GM18867 (cell line): Measurements from ENCODE around the gene FMO4.
"Not testable (repeated sequence)": the region's sequence is repeated elsewhere in the genome, so short reads cannot be mapped to it uniquely, and the experiment has no call there.

Experiments used
- ATAC-seq: cut with Tn5 transposase; IDR thresholded peaks from one replicate; pipeline ENCODE4 v1.9.1; 2021; ENCODE audit warnings: mild to moderate bottlenecking, moderate library complexity; ENCODE audit not compliant: unreplicated experiment

FMO4 gene, protein sequence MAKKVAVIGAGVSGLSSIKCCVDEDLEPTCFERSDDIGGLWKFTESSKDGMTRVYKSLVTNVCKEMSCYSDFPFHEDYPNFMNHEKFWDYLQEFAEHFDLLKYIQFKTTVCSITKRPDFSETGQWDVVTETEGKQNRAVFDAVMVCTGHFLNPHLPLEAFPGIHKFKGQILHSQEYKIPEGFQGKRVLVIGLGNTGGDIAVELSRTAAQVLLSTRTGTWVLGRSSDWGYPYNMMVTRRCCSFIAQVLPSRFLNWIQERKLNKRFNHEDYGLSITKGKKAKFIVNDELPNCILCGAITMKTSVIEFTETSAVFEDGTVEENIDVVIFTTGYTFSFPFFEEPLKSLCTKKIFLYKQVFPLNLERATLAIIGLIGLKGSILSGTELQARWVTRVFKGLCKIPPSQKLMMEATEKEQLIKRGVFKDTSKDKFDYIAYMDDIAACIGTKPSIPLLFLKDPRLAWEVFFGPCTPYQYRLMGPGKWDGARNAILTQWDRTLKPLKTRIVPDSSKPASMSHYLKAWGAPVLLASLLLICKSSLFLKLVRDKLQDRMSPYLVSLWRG

DNA sequence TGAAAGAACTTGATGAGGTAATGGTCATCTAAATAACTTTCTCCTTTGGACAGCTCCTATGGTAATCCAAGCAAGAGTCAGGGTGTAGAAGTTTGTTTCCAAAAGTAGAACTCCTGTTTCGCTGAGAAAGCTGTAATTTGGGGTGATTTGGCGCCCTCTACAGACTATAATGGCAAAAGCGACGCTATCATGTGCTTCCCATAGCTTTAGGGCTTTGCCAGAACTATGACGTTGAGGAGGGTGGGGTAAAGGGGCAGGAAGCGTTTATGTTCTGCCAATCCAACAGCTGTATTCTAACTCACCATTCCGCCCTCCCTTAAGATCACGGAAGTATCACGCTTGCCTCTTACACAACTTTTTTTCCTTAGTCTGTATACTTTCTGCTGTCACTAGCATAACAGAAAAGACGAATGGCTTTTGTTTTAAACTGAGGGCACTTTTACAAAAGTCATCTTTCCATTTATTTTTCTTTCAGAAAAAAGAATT is at the start of gene FMO4:
FMO4 (plus strand) TSS at position 349 of the 486 bp plus-strand sequence. CDS start 5,643 bp downstream, outside the sequence.
- ATAC-seq = peak; percentile 100

DNA sequence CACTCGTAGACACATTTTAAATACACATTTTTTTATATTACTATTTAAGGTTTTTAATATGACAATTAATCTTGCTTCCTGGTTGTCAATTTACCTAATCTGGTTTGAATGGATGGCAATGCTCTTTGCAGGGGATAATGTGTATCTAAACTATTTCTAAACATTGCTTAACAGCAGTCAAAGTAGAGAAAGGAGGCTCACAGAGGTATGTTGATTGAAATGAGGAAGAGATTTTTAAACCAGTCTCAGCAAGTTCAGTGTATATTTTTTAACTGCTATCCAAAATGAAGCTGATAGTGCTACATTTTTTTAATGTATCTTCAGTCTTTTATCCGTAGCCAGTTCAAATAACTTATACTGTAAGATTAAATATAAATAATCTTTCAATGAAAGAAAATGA is 48.3 kb upstream of the FMO4 start:
- ATAC-seq = no peak

DNA sequence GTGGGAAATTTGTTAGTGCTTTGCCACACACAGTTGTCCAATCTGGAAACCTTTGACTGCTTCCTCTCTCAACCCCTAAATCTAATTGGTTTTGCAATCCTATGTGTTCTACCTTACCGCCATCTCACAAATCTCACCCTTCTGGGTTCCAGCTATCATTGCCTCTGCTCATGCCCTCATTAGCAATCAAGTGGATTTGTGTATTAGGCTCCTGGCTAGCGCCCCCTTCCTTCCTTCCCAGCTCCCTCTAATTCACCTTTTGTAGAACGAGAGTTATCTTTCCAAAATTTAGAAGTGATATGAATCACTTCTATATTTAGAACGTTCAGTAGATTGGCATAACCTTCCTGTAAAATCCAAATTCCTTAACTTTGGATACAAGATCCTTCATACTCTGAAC is 47.1 kb upstream of the FMO4 start:
- ATAC-seq = no peak

DNA sequence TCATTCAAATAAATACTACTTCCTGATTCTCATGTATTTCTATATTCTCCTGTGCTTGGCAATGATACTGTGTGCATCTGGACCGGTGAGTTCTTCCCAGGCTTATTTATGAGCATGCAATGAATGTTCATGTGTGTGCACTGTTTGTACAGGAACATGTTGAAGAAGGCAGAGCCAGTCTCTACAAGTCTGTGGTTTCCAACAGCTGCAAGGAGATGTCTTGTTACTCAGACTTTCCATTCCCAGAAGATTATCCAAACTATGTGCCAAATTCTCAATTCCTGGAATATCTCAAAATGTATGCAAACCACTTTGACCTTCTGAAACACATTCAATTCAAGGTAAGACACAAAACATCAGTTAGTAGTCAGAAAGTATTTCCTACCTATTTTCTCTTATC is 46.6 kb upstream of the FMO4 start:
- ATAC-seq = no peak

DNA sequence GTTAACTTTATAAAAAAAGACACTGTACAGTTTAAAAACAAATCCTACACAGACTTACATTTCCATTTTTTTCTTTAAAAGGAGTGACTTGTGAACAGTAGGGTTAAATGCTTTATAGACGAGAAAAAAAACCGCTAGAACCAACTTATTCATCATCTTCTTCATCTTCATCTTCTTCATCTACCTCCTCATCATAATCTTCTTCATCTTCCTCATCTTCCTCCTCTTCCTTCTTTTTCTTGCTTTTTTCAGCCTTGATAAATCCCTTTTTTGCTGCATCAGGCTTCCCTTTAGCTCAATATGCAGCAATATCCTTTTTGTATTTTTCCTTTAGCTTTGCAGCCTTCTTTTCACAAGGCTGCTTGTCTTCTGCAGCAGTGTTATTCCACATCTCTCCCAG is 43.2 kb upstream of the FMO4 start:
- no peak for ATAC-seq

DNA sequence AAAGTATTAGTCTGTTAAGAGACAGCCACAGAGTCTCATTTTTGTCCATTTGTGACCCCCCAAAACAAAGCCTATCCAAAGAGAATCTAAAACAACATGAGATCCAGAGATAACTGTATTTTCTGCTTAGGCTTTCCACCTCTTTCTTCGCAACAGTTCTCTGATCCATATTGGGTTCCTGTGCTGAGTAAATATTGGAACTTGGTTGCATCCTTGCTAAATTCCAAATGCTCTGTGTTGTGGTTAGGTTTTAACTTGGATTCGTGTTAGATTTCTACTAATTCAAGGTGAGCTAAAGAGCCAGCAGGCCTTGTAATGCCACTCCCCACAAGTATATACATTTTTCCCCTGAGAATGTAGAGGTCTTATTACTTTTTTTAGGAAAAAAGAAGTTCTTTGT is 36.4 kb upstream of the FMO4 start:
- no peak for ATAC-seq

DNA sequence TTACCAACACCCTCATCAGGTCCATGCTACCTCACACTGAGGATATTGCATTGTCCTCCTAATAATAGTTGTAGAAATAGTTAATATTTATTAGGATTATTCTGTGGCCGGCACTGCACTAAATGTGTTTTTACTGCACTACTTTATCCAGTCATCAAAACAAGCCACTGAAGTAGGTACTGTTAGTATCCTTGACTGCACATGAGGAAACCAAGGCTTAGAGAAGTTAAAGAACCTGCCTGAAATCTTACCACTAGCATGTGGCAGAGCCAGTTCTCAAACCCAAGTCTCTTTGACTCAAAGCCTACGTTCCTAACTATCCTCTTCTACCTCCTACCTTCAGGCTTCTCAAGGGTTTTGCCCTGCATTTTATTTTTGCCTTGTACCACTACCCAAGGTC is 34.7 kb upstream of the FMO4 start:
- ATAC-seq = no peak

DNA sequence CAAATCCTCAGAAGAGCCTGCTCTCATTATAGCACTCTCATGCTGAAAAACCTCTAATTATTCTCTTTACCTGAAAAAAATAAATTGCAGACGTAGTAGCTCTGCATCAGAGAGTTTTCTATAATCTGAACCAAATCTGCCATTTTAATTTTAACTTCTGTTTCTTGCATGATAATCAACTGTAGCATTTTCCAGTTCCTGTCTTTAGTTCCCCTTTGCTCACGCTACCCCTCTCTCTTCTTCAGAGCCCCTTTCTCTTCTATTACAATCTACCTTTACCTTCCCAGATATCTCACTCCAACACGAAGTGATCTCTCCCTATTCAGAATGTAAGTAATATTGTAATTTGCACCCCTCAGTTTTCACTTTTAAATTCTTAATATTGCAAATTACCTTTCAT is 34.3 kb upstream of the FMO4 start:
- no peak for ATAC-seq

DNA sequence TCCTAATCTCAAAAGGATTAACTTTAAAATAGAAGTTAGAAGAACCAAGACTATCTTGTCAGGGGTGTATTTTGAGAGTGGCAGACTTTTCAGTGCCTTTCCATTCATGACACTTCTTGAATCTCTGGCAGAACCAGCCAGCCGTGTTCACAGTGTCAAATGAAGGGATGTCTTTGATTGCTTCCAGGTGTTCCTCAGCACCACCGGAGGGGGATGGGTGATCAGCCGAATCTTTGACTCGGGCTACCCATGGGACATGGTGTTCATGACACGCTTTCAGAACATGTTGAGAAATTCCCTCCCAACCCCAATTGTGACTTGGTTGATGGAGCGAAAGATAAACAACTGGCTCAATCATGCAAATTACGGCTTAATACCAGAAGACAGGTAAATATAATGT is 33.4 kb upstream of the FMO4 start:
- ATAC-seq = no peak

DNA sequence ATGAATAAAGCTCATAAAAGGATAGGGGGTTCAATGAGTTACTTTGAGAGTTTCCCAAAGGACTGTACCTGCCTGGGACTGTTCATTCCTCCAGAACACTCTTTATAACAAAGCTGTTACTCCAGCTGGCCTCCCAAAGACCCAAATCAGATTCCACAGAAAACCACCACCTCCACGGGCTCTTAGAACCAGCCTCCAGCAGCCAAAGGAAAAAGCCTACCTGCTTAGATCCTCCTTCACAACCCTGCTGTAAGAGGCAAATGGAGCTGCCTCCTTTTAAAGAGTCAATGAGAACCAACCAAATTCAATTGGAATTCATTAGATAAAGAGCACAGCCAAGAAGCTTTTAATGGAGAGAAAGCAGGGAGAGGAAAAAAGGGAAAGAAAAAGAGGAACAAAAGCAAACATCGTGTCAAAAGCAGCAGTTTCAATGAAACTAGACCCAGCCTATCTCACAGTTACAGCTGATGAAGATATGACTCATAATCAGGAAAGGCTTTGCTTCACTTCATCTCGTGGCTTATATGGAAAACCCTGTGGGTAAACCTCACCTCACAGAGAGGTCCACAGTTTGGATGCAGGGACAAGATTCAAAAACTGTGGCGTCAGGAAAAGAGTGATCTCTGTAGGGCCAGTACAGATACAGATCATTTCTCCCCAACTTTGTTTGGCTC is 27.8 kb upstream of the FMO4 start:
- peak; percentile 77 for ATAC-seq

DNA sequence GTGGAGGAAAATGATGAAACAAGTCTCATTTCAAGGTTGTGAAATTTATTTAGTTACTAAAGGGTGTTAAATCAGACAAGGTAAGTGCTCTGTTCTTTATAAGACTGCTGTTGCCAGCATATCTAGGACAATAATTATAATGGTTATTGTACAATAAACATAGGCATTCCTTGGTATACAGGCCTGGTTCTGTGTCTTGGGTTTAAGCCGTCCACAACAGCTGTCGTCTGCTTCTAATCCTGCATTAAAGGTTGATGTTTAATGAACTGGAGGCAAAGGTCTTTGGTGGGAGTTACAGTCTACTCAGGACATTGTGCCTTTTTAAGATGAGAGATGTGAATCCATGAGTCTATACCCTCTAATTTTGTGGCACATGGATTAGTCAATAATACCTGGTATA is 23.4 kb upstream of the FMO4 start:
- no peak for ATAC-seq

DNA sequence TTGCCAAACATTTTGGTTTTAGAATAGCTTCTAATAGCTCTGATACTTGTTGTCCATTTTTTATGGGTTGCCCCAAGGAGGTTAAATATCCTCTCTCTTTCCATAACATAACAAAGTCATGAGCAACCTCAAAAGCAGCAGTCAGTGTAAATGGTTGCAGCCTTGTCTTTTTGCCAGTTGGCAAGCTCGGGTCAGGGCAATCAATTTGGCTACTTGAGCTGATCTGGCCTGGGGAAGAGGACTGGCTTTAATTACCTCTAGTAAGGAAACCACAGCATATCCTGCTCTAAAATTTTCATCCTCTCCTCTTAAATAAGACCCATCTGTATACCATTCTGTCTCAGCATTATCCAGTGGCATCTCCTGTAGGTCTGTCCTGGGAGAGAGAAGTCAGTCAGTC is 21.2 kb upstream of the FMO4 start:
- no peak for ATAC-seq

DNA sequence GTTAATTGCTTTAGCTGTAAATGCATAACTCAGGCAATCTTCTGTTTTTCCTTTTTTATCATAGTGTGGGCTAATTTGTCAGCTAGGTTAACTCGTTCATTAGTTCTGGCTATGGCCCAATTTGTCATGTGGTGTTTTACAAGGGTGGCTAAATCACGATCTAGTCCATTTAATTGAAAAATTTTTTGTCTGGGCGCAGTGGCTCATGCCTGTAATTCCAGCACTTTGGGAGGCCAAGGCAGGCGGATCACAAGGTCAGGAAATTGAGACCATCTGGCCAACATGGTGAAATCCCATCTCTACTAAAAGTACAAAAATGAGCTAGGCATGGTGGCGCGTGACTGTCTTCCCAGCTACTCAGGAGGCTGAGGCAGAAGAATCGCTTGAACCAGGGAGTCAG is 18.6 kb upstream of the FMO4 start:
- ATAC-seq = not testable (repeated sequence)

DNA sequence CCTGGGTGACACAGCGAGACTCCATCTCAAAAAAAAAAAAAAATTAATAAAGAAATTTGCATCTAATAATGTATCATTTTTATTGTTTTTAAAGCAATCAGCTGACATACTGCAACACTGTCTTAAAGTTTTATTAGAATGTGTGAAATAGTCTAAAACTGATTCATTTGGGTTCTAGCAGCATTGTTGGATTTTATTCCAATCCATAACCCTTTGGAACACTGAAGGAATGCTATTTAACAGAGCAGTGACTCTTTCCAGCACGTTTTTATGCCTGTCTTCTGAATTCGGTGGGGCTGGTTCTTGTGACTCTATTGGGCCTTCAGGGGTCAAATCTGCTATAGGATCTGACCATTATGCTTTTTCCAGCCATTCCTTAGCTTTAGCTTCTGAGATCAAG is 18.2 kb upstream of the FMO4 start:
- no peak for ATAC-seq

DNA sequence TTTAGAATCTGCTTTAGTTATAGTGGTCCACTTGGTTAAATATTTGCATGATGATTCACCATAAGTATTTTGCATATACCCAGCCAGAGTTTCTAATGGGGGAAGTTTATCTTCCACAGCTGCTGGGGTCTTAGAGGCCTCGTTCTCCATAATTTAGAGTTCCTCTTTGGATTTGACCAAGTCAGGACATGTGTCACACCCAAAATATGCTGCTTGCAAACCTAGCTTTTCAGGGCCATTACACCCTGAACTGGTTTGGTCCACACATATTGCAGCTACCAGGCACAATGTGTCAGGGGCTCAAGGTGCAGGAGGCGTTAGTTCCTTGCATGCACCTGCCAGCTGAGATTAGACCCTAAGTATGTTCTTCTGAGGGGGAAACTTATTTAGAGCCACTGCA is 17.1 kb upstream of the FMO4 start:
- no peak for ATAC-seq

DNA sequence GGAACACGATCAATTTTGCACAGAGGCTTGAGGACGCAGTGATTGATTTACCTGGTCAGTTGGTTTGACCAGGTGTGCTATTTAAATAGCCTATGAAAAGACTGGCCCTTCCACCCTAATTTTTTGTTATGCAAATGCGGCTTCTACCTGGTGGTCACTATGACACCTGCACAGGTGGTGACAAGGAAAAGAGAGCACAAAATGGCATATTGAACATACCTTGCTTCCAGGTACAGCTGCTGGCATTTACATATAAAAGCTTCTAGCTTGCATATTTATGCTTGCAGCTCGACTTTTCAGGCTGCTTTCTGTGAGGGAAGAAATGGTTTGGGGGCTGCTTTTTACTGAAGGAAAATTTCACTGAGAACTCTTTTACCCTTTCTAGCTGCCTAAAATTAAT is 15.3 kb upstream of the FMO4 start:
- no peak for ATAC-seq

DNA sequence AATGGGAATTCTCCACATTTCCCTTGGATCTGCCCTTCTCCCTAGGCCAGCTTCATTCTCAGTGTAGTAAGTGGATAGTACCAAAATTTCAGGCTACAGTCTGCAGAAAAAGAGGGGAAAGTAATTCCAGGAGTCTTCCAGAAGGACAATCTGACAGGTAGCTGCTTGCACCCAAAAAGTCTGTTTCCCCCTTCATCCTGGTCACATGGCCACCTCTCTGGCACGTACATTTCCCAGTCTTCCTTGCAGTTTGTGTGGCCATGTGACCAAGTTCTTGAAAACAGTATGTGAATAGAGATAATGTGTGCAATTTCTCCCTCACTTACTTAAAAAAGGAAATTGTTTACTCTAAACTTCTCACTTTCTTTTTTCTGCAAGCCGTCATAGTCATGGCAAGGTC is 14.6 kb upstream of the FMO4 start:
- no peak for ATAC-seq

DNA sequence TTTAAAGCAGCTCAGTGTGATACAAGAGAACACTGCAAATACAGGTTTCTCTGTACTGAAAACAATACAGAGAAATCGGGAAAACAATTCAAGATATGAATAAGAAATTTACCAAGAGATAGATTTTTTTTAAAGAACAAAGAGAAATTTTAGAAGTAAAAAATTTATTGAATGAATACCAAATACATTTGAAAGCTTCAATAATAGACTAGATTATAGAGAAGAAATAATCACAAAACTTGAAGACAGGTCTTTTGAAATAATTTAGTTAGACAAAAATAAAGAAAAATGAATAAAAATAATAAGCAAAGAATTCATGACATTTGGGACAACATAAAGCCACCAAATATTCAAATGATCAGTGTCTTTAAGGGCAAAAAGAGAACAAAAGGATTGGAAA is 13.6 kb upstream of the FMO4 start:
- no peak for ATAC-seq

DNA sequence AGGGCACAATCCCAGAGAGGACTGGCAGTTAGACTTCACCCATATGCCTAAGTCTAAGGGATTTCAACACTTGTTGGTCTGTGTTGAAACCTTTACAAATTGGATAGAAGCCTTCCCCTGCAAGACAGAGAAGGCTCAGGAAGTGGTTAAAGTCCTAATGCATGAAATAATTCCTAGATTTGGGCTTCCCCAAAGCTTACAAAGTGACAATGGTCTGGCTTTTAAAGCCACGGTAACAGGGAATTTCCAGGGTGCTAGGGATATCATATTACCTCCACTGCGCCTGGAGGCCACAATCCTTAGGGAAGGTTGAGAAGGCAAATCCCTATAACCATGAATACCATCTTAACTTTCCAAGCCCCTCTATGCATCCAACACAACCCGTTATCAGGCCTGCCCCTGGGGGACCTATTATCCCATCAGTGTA is 3.3 kb upstream of the FMO4 start:
- ATAC-seq = no peak

DNA sequence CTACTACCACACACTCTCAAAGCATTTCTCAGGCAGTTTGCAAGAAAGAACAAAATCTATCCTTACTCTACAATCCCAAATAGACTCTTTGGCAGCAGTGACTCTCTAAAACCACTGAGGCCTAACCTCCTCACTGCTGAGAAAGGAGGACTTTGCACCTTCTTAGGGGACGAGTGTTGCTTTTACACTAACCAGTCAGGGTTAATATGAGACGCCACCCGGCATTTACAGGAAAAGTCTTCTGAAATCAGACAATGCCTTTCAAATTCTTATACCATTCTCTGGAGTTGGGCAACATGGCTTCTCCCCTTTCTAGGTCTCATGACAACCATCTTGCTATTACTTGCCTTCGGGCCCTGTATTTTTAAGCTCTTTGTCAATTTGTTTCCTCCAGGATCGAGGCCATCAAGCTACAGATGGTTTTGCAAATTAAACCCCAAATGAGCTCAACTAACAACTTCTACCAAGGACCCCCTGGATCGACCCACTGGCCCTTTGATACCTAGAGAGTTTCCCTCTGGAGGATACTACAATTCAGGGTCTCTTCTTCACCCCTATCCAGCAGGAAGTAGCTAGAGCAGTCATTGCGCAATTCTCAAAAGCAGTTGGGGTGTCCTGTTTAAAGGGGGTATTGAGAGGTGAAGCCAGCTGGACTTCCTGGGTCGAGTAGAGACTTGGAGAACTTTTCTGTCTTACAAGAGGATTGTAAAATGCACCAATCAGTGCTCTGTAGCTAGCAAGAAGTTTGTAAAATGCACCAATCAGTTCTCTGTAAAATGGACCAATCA is 2.0 kb upstream of the FMO4 start:
- no peak for ATAC-seq

DNA sequence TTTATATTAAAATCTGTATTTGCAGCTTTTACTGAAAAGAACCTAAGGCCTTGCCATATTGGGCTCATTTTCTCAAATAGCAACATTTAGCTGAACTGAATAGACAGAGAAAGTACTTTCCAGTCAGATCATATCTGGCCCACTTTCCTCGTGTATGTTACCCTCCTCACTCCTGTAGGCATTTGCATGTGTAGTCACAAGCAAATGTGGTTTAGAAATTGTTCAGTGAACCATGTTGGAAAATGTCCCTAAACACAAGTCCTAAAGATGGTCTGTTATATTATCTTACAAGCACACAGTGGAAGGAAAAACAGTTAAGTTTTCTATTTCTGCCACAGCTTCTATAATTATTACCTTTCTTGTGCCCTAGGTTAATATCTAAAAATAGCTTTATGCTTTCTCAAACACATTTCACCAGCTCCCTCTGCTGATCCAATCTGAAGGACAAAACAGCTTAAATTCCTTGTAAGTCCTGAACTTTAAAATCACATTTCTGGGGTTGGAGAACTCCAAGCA is 606 bp upstream of the FMO4 start:
- ATAC-seq = peak; percentile 40
